HEK293 (cell line): ENCODE measurements around the gene TRMT44.

Experiments
- KLF16 ChIP-seq: fragments of 450-650 bp; formaldehyde crosslinking; IDR thresholded peaks from 2 replicates; pipeline ENCODE4 v1.5.1; 2017; ENCODE audit warnings: missing biosample characterization, missing genetic modification characterization
- MEIS1 ChIP-seq: sonication (generic); formaldehyde crosslinking; IDR thresholded peaks from 2 replicates; pipeline ENCODE4 v1.8.1; 2022; ENCODE audit warnings: missing genetic modification reagents, mild to moderate bottlenecking, borderline replicate concordance
- TCF7L2 ChIP-seq: IDR thresholded peaks from 2 replicates; pipeline ENCODE4 v1.6.1; 2011; ENCODE audit warnings: low read depth, mild to moderate bottlenecking, inconsistent platforms, low read length, moderate library complexity, borderline replicate concordance
- ZFP37 ChIP-seq: fragments of 450-650 bp; formaldehyde crosslinking; IDR thresholded peaks from 2 replicates; pipeline ENCODE4 v1.5.1; 2016; ENCODE audit warnings: missing biosample characterization, missing genetic modification characterization
- ZNF138 ChIP-seq: fragments of 450-650 bp; formaldehyde crosslinking; IDR thresholded peaks from 2 replicates; pipeline ENCODE4 v1.5.1; 2016; ENCODE audit warnings: missing biosample characterization, missing genetic modification characterization, borderline replicate concordance
- ZNF146 ChIP-seq: fragments of 450-650 bp; formaldehyde crosslinking; IDR thresholded peaks from 2 replicates; pipeline ENCODE4 v1.5.1; 2016; ENCODE audit warnings: missing biosample characterization, missing genetic modification characterization
- ZNF292 ChIP-seq: fragments of 450-650 bp; formaldehyde crosslinking; IDR thresholded peaks from 2 replicates; pipeline ENCODE4 v1.5.1; 2016; ENCODE audit warnings: low read depth, missing biosample characterization, missing genetic modification characterization, borderline replicate concordance
- ZNF610 ChIP-seq: fragments of 450-650 bp; formaldehyde crosslinking; IDR thresholded peaks from 2 replicates; pipeline ENCODE4 v1.5.1; 2016; ENCODE audit warnings: missing biosample characterization, missing genetic modification characterization, borderline replicate concordance
- TF ChIP-seq, protein P1 (sequence below): fragments of 450-650 bp; formaldehyde crosslinking; IDR thresholded peaks from 2 replicates; pipeline ENCODE4 v1.5.1; 2016; ENCODE audit warnings: missing biosample characterization, missing genetic modification characterization
- TF ChIP-seq, protein P2 (sequence below): fragments of 450-650 bp; formaldehyde crosslinking; IDR thresholded peaks from 2 replicates; pipeline ENCODE4 v1.5.1; 2016; ENCODE audit warnings: missing biosample characterization, missing genetic modification characterization
- TF ChIP-seq, protein P3 (sequence below): fragments of 450-650 bp; formaldehyde crosslinking; IDR thresholded peaks from 2 replicates; pipeline ENCODE4; 2016; ENCODE audit warnings: missing biosample characterization, missing genetic modification characterization
- TF ChIP-seq, protein P4 (sequence below): fragments of 450-650 bp; formaldehyde crosslinking; IDR thresholded peaks from 2 replicates; pipeline ENCODE4 v1.5.1; 2016; ENCODE audit warnings: missing biosample characterization, missing genetic modification characterization, low read depth

DNA sequence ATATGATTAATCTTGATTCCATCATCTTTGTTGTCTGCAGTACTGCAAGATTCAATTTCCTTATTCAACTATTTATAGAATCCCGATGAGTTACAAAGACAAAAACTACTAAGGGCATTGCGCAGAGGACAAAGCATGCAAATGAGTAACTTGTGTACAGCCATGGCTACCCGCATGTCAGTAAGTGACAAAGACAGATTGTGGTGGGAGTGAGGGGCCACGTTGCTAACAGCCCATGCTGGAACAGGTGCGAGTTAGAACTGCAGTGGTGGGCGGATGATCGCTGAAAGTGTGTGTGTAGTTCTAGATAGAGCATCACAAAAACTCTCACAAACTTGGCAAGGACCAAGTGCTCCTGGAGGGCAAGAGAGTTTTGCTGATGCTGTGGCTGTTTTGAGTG is 49.5 kb upstream of the TRMT44 start:
- TF ChIP-seq TCF7L2 = no peak
- TF ChIP-seq, protein P1, sequence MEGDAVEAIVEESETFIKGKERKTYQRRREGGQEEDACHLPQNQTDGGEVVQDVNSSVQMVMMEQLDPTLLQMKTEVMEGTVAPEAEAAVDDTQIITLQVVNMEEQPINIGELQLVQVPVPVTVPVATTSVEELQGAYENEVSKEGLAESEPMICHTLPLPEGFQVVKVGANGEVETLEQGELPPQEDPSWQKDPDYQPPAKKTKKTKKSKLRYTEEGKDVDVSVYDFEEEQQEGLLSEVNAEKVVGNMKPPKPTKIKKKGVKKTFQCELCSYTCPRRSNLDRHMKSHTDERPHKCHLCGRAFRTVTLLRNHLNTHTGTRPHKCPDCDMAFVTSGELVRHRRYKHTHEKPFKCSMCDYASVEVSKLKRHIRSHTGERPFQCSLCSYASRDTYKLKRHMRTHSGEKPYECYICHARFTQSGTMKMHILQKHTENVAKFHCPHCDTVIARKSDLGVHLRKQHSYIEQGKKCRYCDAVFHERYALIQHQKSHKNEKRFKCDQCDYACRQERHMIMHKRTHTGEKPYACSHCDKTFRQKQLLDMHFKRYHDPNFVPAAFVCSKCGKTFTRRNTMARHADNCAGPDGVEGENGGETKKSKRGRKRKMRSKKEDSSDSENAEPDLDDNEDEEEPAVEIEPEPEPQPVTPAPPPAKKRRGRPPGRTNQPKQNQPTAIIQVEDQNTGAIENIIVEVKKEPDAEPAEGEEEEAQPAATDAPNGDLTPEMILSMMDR (tag by site-specific recombination) = no peak
- TF ChIP-seq, protein P2, sequence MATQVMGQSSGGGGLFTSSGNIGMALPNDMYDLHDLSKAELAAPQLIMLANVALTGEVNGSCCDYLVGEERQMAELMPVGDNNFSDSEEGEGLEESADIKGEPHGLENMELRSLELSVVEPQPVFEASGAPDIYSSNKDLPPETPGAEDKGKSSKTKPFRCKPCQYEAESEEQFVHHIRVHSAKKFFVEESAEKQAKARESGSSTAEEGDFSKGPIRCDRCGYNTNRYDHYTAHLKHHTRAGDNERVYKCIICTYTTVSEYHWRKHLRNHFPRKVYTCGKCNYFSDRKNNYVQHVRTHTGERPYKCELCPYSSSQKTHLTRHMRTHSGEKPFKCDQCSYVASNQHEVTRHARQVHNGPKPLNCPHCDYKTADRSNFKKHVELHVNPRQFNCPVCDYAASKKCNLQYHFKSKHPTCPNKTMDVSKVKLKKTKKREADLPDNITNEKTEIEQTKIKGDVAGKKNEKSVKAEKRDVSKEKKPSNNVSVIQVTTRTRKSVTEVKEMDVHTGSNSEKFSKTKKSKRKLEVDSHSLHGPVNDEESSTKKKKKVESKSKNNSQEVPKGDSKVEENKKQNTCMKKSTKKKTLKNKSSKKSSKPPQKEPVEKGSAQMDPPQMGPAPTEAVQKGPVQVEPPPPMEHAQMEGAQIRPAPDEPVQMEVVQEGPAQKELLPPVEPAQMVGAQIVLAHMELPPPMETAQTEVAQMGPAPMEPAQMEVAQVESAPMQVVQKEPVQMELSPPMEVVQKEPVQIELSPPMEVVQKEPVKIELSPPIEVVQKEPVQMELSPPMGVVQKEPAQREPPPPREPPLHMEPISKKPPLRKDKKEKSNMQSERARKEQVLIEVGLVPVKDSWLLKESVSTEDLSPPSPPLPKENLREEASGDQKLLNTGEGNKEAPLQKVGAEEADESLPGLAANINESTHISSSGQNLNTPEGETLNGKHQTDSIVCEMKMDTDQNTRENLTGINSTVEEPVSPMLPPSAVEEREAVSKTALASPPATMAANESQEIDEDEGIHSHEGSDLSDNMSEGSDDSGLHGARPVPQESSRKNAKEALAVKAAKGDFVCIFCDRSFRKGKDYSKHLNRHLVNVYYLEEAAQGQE (tag by site-specific recombination) = no peak
- no peak for TF ChIP-seq ZNF292 (tag by site-specific recombination)
- no peak for TF ChIP-seq ZNF138
- TF ChIP-seq ZNF146 = no peak
- TF ChIP-seq, protein P3, sequence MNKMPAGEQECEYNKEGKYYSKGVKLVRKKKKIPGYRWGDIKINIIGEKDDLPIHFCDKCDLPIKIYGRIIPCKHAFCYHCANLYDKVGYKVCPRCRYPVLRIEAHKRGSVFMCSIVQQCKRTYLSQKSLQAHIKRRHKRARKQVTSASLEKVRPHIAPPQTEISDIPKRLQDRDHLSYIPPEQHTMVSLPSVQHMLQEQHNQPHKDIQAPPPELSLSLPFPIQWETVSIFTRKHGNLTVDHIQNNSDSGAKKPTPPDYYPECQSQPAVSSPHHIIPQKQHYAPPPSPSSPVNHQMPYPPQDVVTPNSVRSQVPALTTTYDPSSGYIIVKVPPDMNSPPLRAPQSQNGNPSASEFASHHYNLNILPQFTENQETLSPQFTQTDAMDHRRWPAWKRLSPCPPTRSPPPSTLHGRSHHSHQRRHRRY (tag by site-specific recombination) = no peak
- TF ChIP-seq KLF16 (tag by site-specific recombination) = no peak
- no peak for TF ChIP-seq ZFP37 (tag by site-specific recombination)
- TF ChIP-seq, protein P4, sequence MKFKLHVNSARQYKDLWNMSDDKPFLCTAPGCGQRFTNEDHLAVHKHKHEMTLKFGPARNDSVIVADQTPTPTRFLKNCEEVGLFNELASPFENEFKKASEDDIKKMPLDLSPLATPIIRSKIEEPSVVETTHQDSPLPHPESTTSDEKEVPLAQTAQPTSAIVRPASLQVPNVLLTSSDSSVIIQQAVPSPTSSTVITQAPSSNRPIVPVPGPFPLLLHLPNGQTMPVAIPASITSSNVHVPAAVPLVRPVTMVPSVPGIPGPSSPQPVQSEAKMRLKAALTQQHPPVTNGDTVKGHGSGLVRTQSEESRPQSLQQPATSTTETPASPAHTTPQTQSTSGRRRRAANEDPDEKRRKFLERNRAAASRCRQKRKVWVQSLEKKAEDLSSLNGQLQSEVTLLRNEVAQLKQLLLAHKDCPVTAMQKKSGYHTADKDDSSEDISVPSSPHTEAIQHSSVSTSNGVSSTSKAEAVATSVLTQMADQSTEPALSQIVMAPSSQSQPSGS = no peak
- TF ChIP-seq ZNF610 = no peak
- TF ChIP-seq MEIS1 (CRISPR knock-in tag) = no peak
